HepG2 (cell line): ENCODE results near the gene CLASRP. TPM values are rescaled to one million over a fixed set of nuclear protein-coding genes. Genes with fewer than 3 reads are reported as not detected.

ENCODE experiments used
- ATAC-seq: fragments of 200-7000 bp; cut with Tn5 transposase; 3 replicates; pipeline ENCODE4 v1.9.1; 2020; ENCODE audit warnings: mild to moderate bottlenecking, moderate library complexity
- BruUV-seq: library from RNA; stranded (reverse); fragments of 400-500 nt; replicated peaks from 2 replicates; lab custom pipeline; 2021; lab: Mats Ljungman, UMichigan
- CTCF ChIA-PET: fragments of 300-600 bp; formaldehyde crosslinking; extraction: SDS; loops from one replicate; lab custom pipeline; 2021; ENCODE audit warnings: low total read pairs, inconsistent platforms, low intra/inter-chr PET ratio; lab: Yijun Ruan, JAX
- POLR2A ChIA-PET: fragments of 350-600 bp; sonication (Branson Sonifier 250); formaldehyde crosslinking; loops from one replicate; lab custom pipeline; 2020; ENCODE audit warnings: antibody characterized with exemption, inconsistent platforms; lab: Yijun Ruan, JAX
- DNase-seq: peaks from one replicate; pipeline ENCODE4 v3.0.0-alpha.2; 2015; ENCODE audit warnings: low spot score
- FAIRE-seq: peaks from 3 replicates; lab custom pipeline; 2011; peaks lifted over from hg19 to GRCh38; lab: Jason Lieb, UNC
- H2AFZ ChIP-seq: one replicate; pipeline ENCODE4 v1.6.1; 2011; ENCODE audit warnings: low read length, inconsistent platforms
- H3K27ac ChIP-seq: fragments of 300-600 bp; 3 replicates; pipeline ENCODE4 v1.8.0; 2011; ENCODE audit warnings: mixed run types, mild to moderate bottlenecking, mixed read lengths, low read length, inconsistent platforms; ENCODE audit not compliant: insufficient read depth; ENCODE audit errors: extremely low read length
- H3K27me3 ChIP-seq, 2 experiments: fragments of 200-600 bp in 1 of 2; 2 replicates in 1 of 2; 3 replicates in 1 of 2; pipeline versions ENCODE4 v1.6.0 to v1.8.0; 2011; ENCODE audit warnings: low read length in 2 of 2, mild to moderate bottlenecking in 2 of 2, moderate library complexity in 2 of 2, inconsistent platforms in 1 of 2; ENCODE audit not compliant: insufficient read depth in 2 of 2, control insufficient read depth in 1 of 2
- H3K36me3 ChIP-seq, 2 experiments: fragments of 200-600 bp in 1 of 2; replicated peaks in 1 of 2; 2 replicates in 1 of 2; 3 replicates in 1 of 2; pipeline versions ENCODE4 v1.5.1 to v1.8.0; 2011; ENCODE audit warnings: low read length in 2 of 2, inconsistent platforms in 1 of 2; ENCODE audit not compliant: insufficient read depth in 2 of 2, control insufficient read depth in 1 of 2
- H3K4me1 ChIP-seq: 2 replicates; pipeline ENCODE4 v1.5.1; 2012; ENCODE audit warnings: low read length, inconsistent platforms; ENCODE audit not compliant: insufficient read depth
- H3K4me2 ChIP-seq: 2 replicates; pipeline ENCODE4 v1.6.0; 2011; ENCODE audit warnings: low read depth, low read length, inconsistent platforms
- H3K4me3 ChIP-seq, 3 experiments: fragments of 200-600 bp in 1 of 3; sonication (generic), shearing (Covaris generic) in 1 of 3; replicated peaks in 1 of 3; 2 replicates each; pipeline ENCODE4 v1.5.1; 2011 to 2016; ENCODE audit warnings: low read length in 3 of 3, inconsistent platforms in 2 of 3, low read depth in 2 of 3, mild to moderate bottlenecking in 2 of 3, control low read depth in 1 of 3, mixed read lengths in 1 of 3; ENCODE audit not compliant: insufficient read depth in 1 of 3
- H3K79me2 ChIP-seq: one replicate; pipeline ENCODE4 v1.6.1; 2011; ENCODE audit warnings: low read length, inconsistent platforms; ENCODE audit not compliant: insufficient read depth
- H3K9ac ChIP-seq: 2 replicates; pipeline ENCODE4 v1.6.0; 2011; ENCODE audit warnings: mild to moderate bottlenecking, low read depth, low read length, inconsistent platforms; ENCODE audit not compliant: insufficient read depth
- H3K9me3 ChIP-seq: 2 replicates; pipeline ENCODE4 v1.5.1; 2012; ENCODE audit warnings: mild to moderate bottlenecking, low read length
- H4K20me1 ChIP-seq: 2 replicates; pipeline ENCODE4 v1.6.0; 2011; ENCODE audit warnings: inconsistent platforms, mild to moderate bottlenecking, low read length, moderate library complexity; ENCODE audit not compliant: insufficient read depth
- UBTF ChIP-seq: sonication (generic); formaldehyde crosslinking; IDR thresholded peaks from 2 replicates; pipeline ENCODE4 v1.4.0; 2020; ENCODE audit warnings: mild to moderate bottlenecking, missing genetic modification reagents
- WGBS: methylation state at CpG from one replicate; pipeline ENCODE4 v1.1.6; 2017; ENCODE audit warnings: low lambda C conversion rate; 5-methylcytosine and 5-hydroxymethylcytosine counted together
- in situ Hi-C: cut with HindIII; loops from 2 replicates; pipeline ENCODE4 v1.10.0; 2017; ENCODE audit warnings: low pct_unique_long_range_greater_than_20kb; ENCODE audit not compliant: extremely low pct_ligation_motif_present
- intact Hi-C: fragments of 100-400 bp; cut with micrococcal nuclease; formaldehyde crosslinking; loops from one replicate; pipeline ENCODE4 v1.10.0; 2022; ENCODE audit not compliant: unreplicated experiment
- polyA plus RNA-seq, 8 experiments: library from polyadenylated mRNA; depleted of rRNA in 3 of 8; stranded (reverse) in 7 of 8; unstranded in 1 of 8; fragments of >200 nt; fragmentation: Illumina TruSeq in 4 of 8; extraction: Trizol in 4 of 8; gene quantifications; 2 replicates each; pipeline versions ENCODE4 v1.2.1 to v1.2.3, GENCODE V29; 2011 to 2016; ENCODE audit warnings: low read depth in 4 of 8, missing spikeins in 1 of 8, mixed read lengths in 1 of 8; ENCODE audit not compliant: insufficient read depth in 1 of 8
- total RNA-seq, 5 experiments: library from RNA; depleted of rRNA; stranded (reverse); fragments of >200 nt; fragmentation: Illumina TruSeq; extraction: Trizol; gene quantifications; 2 replicates each; pipeline ENCODE4 v1.2.3, GENCODE V29; 2016; ENCODE audit warnings: low read depth in 1 of 5
- TF ChIP-seq, protein P1 (sequence below): sonication (generic); formaldehyde crosslinking; IDR thresholded peaks from 2 replicates; pipeline ENCODE4 v1.9.0; 2022; ENCODE audit warnings: missing genetic modification reagents, mild to moderate bottlenecking, borderline replicate concordance
- TF ChIP-seq, protein P2 (sequence below): sonication (generic); formaldehyde crosslinking; IDR thresholded peaks from 2 replicates; pipeline ENCODE4 v1.4.0; 2020; ENCODE audit warnings: missing genetic modification reagents, borderline replicate concordance

The CLASRP gene
- total and polyA plus RNA-seq, 2 of the 13 experiments (the other 11 are each of a cell fraction or from before 2014, with no cell fraction given), result 32.0 to 51.4 TPM

GRCh38 chr19:45082170-45082569, 43.3 kb downstream of the CLASRP start:
- in situ Hi-C loops, result no loop called here
- 97% methylated on average over 5 of the region's 5 CpGs for whole genome bisulfite sequencing

GRCh38 chr19:45086480-45086879, 47.6 kb downstream of the CLASRP start:
- ChIA-PET POLR2A (no interaction called here), CTCF (no interaction called here)
- Histone ChIP-seq H3K4me3 (no peak overlapping the region), H3K4me1 (peaks cover 7% of the 10 kb centered on the region; the same call in 1 of the 2 replicates), H2AFZ (no peak overlapping the region), H3K36me3 (peaks cover 10 to 35% of the 10 kb centered on the region in 2 experiments; a peak in 4 of 5 replicates), H3K9me3 (no peaks in the 10 kb centered on the region), H3K27me3 (no peaks in the 10 kb centered on the region), H3K9ac (no peak overlapping the region), H3K27ac (no peak overlapping the region), H4K20me1 (no peaks in the 10 kb centered on the region), H3K4me2 (no peak overlapping the region), H3K79me2 (peaks cover 21% of the 10 kb centered on the region)
- TF ChIP-seq, protein P1, sequence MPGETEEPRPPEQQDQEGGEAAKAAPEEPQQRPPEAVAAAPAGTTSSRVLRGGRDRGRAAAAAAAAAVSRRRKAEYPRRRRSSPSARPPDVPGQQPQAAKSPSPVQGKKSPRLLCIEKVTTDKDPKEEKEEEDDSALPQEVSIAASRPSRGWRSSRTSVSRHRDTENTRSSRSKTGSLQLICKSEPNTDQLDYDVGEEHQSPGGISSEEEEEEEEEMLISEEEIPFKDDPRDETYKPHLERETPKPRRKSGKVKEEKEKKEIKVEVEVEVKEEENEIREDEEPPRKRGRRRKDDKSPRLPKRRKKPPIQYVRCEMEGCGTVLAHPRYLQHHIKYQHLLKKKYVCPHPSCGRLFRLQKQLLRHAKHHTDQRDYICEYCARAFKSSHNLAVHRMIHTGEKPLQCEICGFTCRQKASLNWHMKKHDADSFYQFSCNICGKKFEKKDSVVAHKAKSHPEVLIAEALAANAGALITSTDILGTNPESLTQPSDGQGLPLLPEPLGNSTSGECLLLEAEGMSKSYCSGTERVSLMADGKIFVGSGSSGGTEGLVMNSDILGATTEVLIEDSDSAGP (CRISPR knock-in tag), result no peak
- TF ChIP-seq, protein P2, sequence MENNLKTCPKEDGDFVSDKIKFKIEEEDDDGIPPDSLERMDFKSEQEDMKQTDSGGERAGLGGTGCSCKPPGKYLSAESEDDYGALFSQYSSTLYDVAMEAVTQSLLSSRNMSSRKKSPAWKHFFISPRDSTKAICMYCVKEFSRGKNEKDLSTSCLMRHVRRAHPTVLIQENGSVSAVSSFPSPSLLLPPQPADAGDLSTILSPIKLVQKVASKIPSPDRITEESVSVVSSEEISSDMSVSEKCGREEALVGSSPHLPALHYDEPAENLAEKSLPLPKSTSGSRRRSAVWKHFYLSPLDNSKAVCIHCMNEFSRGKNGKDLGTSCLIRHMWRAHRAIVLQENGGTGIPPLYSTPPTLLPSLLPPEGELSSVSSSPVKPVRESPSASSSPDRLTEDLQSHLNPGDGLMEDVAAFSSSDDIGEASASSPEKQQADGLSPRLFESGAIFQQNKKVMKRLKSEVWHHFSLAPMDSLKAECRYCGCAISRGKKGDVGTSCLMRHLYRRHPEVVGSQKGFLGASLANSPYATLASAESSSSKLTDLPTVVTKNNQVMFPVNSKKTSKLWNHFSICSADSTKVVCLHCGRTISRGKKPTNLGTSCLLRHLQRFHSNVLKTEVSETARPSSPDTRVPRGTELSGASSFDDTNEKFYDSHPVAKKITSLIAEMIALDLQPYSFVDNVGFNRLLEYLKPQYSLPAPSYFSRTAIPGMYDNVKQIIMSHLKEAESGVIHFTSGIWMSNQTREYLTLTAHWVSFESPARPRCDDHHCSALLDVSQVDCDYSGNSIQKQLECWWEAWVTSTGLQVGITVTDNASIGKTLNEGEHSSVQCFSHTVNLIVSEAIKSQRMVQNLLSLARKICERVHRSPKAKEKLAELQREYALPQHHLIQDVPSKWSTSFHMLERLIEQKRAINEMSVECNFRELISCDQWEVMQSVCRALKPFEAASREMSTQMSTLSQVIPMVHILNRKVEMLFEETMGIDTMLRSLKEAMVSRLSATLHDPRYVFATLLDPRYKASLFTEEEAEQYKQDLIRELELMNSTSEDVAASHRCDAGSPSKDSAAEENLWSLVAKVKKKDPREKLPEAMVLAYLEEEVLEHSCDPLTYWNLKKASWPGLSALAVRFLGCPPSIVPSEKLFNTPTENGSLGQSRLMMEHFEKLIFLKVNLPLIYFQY, result no peak
- DNase-seq (no peak), ATAC-seq (no peak), FAIRE-seq (no peak)
- intact Hi-C loops (no loop called here), in situ Hi-C loops (no loop called here)
- BruUV-seq, result no TSS peak
- WGBS, result 100% methylated on average over 4 of the region's 4 CpGs

More at GRCh38 chr19:45082170-45082569, 43.3 kb downstream of the CLASRP start:
- Histone ChIP-seq H4K20me1 (no peaks in the 10 kb centered on the region), H2AFZ (no peak overlapping the region), H3K36me3 (peaks cover 9 to 14% of the 10 kb centered on the region in 2 experiments; a peak in 4 of 5 replicates), H3K79me2 (peaks cover 42% of the 10 kb centered on the region), H3K27ac (no peak overlapping the region), H3K4me3 (no peak overlapping the region), H3K4me2 (no peak overlapping the region), H3K4me1 (peaks cover 36% of the 10 kb centered on the region), H3K9me3 (no peaks in the 10 kb centered on the region), H3K27me3 (no peaks in the 10 kb centered on the region; a peak in 1 of 5 replicates), H3K9ac (no peak overlapping the region)
- CTCF ChIA-PET, result no interaction called here
- POLR2A ChIA-PET, result interaction anchor here (1.7 kb wide), 1 partner anchor 10 kb away, joined by 4 read pairs; no protein-coding TSS in a partner anchor
- BruUV-seq, result no TSS peak
- no peak for DNase-seq
- no peak for TF ChIP-seq UBTF (CRISPR knock-in tag)
- no peak for ATAC-seq
- intact Hi-C loops, result no loop called here
- FAIRE-seq, result no peak
